ENCODE results near the gene GRID1.

Gene GRID1

GRCh38 chr10:85916994-85917573, 449.5 kb downstream of the GRID1 start:
- no peaks in the 10 kb centered on the region for H4K20me1 ChIP-seq (ENCODE audit: insufficient read depth, low read length)
- TF ChIP-seq CTCF (IDR thresholded peaks at IDR 0.05; ENCODE audit: low read length) (no peak), EZH2 (optimal IDR thresholded peaks at IDR 0.05; ENCODE audit: low read depth, low read length) (no peak)
- no peak overlapping the region for H3K4me2 ChIP-seq (ENCODE audit: low read depth, low read length)

GRCh38 chr10:85916286-85916685, 450.3 kb downstream of the GRID1 start:
- Histone ChIP-seq H3K27me3 (replicated peaks; ENCODE audit: insufficient read depth, low read length) (no peaks in the 10 kb centered on the region), H3F3A (ENCODE audit: insufficient read depth, low read length) (no peaks in the 10 kb centered on the region), H3K4me1 (ENCODE audit: low read length) (no peaks in the 10 kb centered on the region), H4K20me1 (ENCODE audit: insufficient read depth, low read length) (no peaks in the 10 kb centered on the region), H3K9me2 (replicated peaks; ENCODE audit: insufficient read depth, low read length) (no peaks in the 10 kb centered on the region), H3K27ac (ENCODE audit: low read length) (no peak overlapping the region), H3K9me3 (replicated peaks; ENCODE audit: insufficient read depth, low read length) (no peaks in the 10 kb centered on the region), H2AFZ (ENCODE audit: low read length) (no peak overlapping the region), H3K4me2 (ENCODE audit: low read depth, low read length) (no peak overlapping the region), H3K36me3 (replicated peaks; ENCODE audit: insufficient read depth, low read length) (no peaks in the 10 kb centered on the region), H3K4me3 (ENCODE audit: low read length) (no peak overlapping the region), H3K9ac (ENCODE audit: low read length) (no peak overlapping the region), H3K79me2 (ENCODE audit: low read length) (no peaks in the 10 kb centered on the region)
- TF ChIP-seq EZH2 (optimal IDR thresholded peaks at IDR 0.05; ENCODE audit: low read depth, low read length), result no peak
- no peak for TF ChIP-seq CTCF (IDR thresholded peaks at IDR 0.05; ENCODE audit: low read length)
- TF ChIP-seq EZH2phosphoT487 (IDR thresholded peaks at IDR 0.05; ENCODE audit: low read length), result no peak
- no peak for DNase-seq

More at GRCh38 chr10:85916994-85917573, 449.5 kb downstream of the GRID1 start:
- Histone ChIP-seq H3F3A (ENCODE audit: insufficient read depth, low read length) (no peaks in the 10 kb centered on the region), H3K79me2 (ENCODE audit: low read length) (no peaks in the 10 kb centered on the region), H3K9me3 (replicated peaks; ENCODE audit: insufficient read depth, low read length) (no peaks in the 10 kb centered on the region), H3K9ac (ENCODE audit: low read length) (no peak overlapping the region), H3K9me2 (replicated peaks; ENCODE audit: insufficient read depth, low read length) (no peaks in the 10 kb centered on the region), H3K4me1 (ENCODE audit: low read length) (no peaks in the 10 kb centered on the region), H3K4me3 (ENCODE audit: low read length) (no peak overlapping the region), H3K36me3 (replicated peaks; ENCODE audit: insufficient read depth, low read length) (no peaks in the 10 kb centered on the region), H2AFZ (ENCODE audit: low read length) (no peak overlapping the region), H3K27me3 (replicated peaks; ENCODE audit: insufficient read depth, low read length) (no peaks in the 10 kb centered on the region), H3K27ac (ENCODE audit: low read length) (no peak overlapping the region)
- no peak for DNase-seq

GRCh38 chr10:85915245-85915846, 451.2 kb downstream of the GRID1 start:
- Histone ChIP-seq H3K27ac (ENCODE audit: low read length) (no peak overlapping the region), H4K20me1 (ENCODE audit: insufficient read depth, low read length) (no peaks in the 10 kb centered on the region), H2AFZ (ENCODE audit: low read length) (no peak overlapping the region), H3K9ac (ENCODE audit: low read length) (no peak overlapping the region), H3K9me2 (replicated peaks; ENCODE audit: insufficient read depth, low read length) (no peaks in the 10 kb centered on the region), H3K4me2 (ENCODE audit: low read depth, low read length) (no peak overlapping the region), H3K9me3 (replicated peaks; ENCODE audit: insufficient read depth, low read length) (no peaks in the 10 kb centered on the region), H3K27me3 (replicated peaks; ENCODE audit: insufficient read depth, low read length) (no peaks in the 10 kb centered on the region), H3F3A (ENCODE audit: insufficient read depth, low read length) (no peaks in the 10 kb centered on the region), H3K79me2 (ENCODE audit: low read length) (no peaks in the 10 kb centered on the region), H3K4me1 (ENCODE audit: low read length) (no peaks in the 10 kb centered on the region), H3K36me3 (replicated peaks; ENCODE audit: insufficient read depth, low read length) (no peaks in the 10 kb centered on the region), H3K4me3 (ENCODE audit: low read length) (no peak overlapping the region)
- DNase-seq, result no peak
- TF ChIP-seq CTCF (IDR thresholded peaks at IDR 0.05; ENCODE audit: low read length) (no peak), EZH2 (optimal IDR thresholded peaks at IDR 0.05; ENCODE audit: low read depth, low read length) (no peak)
